Astrocyte (in vitro differentiated cells and primary cell): Measurements from ENCODE around the gene EVI5L. TPM values are rescaled to one million over a fixed set of nuclear protein-coding genes. Genes with fewer than 3 reads are reported as not detected.
"Not testable (repeated sequence)": the region's sequence is repeated elsewhere in the genome, so short reads cannot be mapped to it uniquely, and the experiment has no call there.

Experiments used
- DNase-seq: peaks from one replicate; pipeline ENCODE4 v3.0.0-alpha.2; 2010; ENCODE audit warnings: low read depth
- FAIRE-seq: peaks from 2 replicates; lab custom pipeline; 2011; peaks lifted over from hg19 to GRCh38; lab: Jason Lieb, UNC
- H2AFZ ChIP-seq: 2 replicates; pipeline ENCODE4 v1.6.0; 2012; ENCODE audit warnings: low read depth, low read length, inconsistent platforms
- H3K27ac ChIP-seq: 2 replicates; pipeline ENCODE4 v1.5.1; 2011; ENCODE audit warnings: low read depth, low read length, inconsistent platforms
- H3K27me3 ChIP-seq: 2 replicates; pipeline ENCODE4 v1.6.0; 2011; ENCODE audit warnings: low read length, inconsistent platforms; ENCODE audit not compliant: insufficient read depth
- H3K36me3 ChIP-seq: 2 replicates; pipeline ENCODE4 v1.5.1; 2011; ENCODE audit warnings: low read length, inconsistent platforms; ENCODE audit not compliant: insufficient read depth
- H3K4me1 ChIP-seq: 2 replicates; pipeline ENCODE4 v1.5.1; 2011; ENCODE audit warnings: low read length, inconsistent platforms; ENCODE audit not compliant: insufficient read depth
- H3K4me2 ChIP-seq: 2 replicates; pipeline ENCODE4 v1.6.0; 2012; ENCODE audit warnings: low read length, inconsistent platforms
- H3K4me3 ChIP-seq: 2 replicates; pipeline ENCODE4 v1.5.1; 2011; ENCODE audit warnings: low read depth, mild to moderate bottlenecking, low read length, inconsistent platforms; ENCODE audit not compliant: insufficient read depth
- H3K79me2 ChIP-seq: 2 replicates; pipeline ENCODE4 v1.6.0; 2012; ENCODE audit warnings: mild to moderate bottlenecking, low read length, inconsistent platforms; ENCODE audit not compliant: insufficient read depth
- H3K9ac ChIP-seq: 2 replicates; pipeline ENCODE4 v1.6.0; 2012; ENCODE audit warnings: mild to moderate bottlenecking, low read length, inconsistent platforms
- H3K9me3 ChIP-seq: 2 replicates; pipeline ENCODE4 v1.5.1; 2012; ENCODE audit warnings: low read depth, mild to moderate bottlenecking, low read length, inconsistent platforms; ENCODE audit not compliant: insufficient read depth
- H4K20me1 ChIP-seq: 2 replicates; pipeline ENCODE4 v1.6.0; 2012; ENCODE audit warnings: low read length, inconsistent platforms; ENCODE audit not compliant: insufficient read depth
- H3K27ac Mint-ChIP-seq: one replicate; pipeline ENCODE4 v1.8.0; 2021; ENCODE audit warnings: mild to moderate bottlenecking, mixed read lengths; ENCODE audit not compliant: unreplicated experiment
- H3K27me3 Mint-ChIP-seq: one replicate; pipeline ENCODE4 v1.8.0; 2021; ENCODE audit warnings: low read depth, mixed read lengths; ENCODE audit not compliant: unreplicated experiment
- H3K36me3 Mint-ChIP-seq: one replicate; pipeline ENCODE4 v1.8.0; 2021; ENCODE audit warnings: low read depth, mixed read lengths; ENCODE audit not compliant: unreplicated experiment
- H3K4me1 Mint-ChIP-seq: one replicate; pipeline ENCODE4 v1.8.0; 2021; ENCODE audit warnings: low read depth, mixed read lengths; ENCODE audit not compliant: unreplicated experiment
- H3K4me3 Mint-ChIP-seq: one replicate; pipeline ENCODE4 v1.8.0; 2021; ENCODE audit warnings: mild to moderate bottlenecking, moderate library complexity, mixed read lengths; ENCODE audit not compliant: unreplicated experiment
- H3K9me3 Mint-ChIP-seq: one replicate; pipeline ENCODE4 v1.8.0; 2021; ENCODE audit warnings: mild to moderate bottlenecking, mixed read lengths; ENCODE audit not compliant: unreplicated experiment
- EZH2 ChIP-seq: IDR thresholded peaks from 2 replicates; pipeline ENCODE4 v1.6.1; 2012; ENCODE audit warnings: mild to moderate bottlenecking, low read length, inconsistent platforms; ENCODE audit not compliant: insufficient read depth
- total RNA-seq: library from RNA; stranded (reverse); gene quantifications from 2 replicates; pipeline ENCODE4 v1.2.1, GENCODE V29; 2021
- TF ChIP-seq, protein P1 (sequence below): IDR thresholded peaks from 2 replicates; pipeline ENCODE4 v1.5.1; 2011; ENCODE audit warnings: low read depth, mild to moderate bottlenecking, inconsistent platforms, low read length, moderate library complexity; ENCODE audit not compliant: insufficient read depth

The EVI5L gene
- total RNA-seq, 1 donor from 2014 or later, result 22.1 TPM

DNA sequence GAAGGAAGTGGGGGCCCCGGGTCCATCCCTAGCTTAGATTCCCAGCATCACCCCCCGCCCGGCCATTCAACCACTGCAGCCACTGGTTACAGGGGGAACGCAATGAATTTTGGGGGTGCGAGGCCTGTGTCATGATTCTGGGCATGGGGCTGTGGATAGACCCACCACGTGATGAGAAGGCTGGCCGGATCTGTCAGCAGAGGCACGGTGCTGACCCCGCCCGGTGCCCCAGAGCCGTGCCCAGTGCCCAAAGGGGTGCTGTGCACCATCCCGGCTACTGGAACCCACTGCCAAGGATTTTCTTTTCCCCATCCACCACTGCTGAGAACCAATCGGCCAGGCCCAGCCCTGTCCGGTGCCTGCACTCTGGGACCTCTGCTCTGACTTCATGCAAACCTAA lies 39.6 kb upstream of the EVI5L start:
- Mint-ChIP-seq H3K27me3 (peaks cover 48% of the 10 kb centered on the region), H3K36me3 (no peaks in the 10 kb centered on the region), H3K4me3 (no peak overlapping the region), H3K9me3 (peaks cover 8% of the 10 kb centered on the region), H3K27ac (no peak overlapping the region), H3K4me1 (peaks cover 3% of the 10 kb centered on the region)
- H3K9ac ChIP-seq, result no peak overlapping the region
- H3K36me3 ChIP-seq, result no peaks in the 10 kb centered on the region
- peaks cover 18% of the 10 kb centered on the region for H3K27me3 ChIP-seq
- FAIRE-seq, result no peak
- H3K4me3 ChIP-seq, result no peak overlapping the region
- H3K4me2 ChIP-seq, result no peak overlapping the region
- no peaks in the 10 kb centered on the region for H3K4me1 ChIP-seq
- H3K79me2 ChIP-seq, result no peaks in the 10 kb centered on the region
- no peak overlapping the region for H2AFZ ChIP-seq
- no peak overlapping the region for H3K27ac ChIP-seq
- no peak for DNase-seq
- H3K9me3 ChIP-seq, result no peaks in the 10 kb centered on the region
- H4K20me1 ChIP-seq, result no peaks in the 10 kb centered on the region
- no peak for TF ChIP-seq EZH2
- TF ChIP-seq, protein P1, sequence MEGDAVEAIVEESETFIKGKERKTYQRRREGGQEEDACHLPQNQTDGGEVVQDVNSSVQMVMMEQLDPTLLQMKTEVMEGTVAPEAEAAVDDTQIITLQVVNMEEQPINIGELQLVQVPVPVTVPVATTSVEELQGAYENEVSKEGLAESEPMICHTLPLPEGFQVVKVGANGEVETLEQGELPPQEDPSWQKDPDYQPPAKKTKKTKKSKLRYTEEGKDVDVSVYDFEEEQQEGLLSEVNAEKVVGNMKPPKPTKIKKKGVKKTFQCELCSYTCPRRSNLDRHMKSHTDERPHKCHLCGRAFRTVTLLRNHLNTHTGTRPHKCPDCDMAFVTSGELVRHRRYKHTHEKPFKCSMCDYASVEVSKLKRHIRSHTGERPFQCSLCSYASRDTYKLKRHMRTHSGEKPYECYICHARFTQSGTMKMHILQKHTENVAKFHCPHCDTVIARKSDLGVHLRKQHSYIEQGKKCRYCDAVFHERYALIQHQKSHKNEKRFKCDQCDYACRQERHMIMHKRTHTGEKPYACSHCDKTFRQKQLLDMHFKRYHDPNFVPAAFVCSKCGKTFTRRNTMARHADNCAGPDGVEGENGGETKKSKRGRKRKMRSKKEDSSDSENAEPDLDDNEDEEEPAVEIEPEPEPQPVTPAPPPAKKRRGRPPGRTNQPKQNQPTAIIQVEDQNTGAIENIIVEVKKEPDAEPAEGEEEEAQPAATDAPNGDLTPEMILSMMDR, result no peak

DNA sequence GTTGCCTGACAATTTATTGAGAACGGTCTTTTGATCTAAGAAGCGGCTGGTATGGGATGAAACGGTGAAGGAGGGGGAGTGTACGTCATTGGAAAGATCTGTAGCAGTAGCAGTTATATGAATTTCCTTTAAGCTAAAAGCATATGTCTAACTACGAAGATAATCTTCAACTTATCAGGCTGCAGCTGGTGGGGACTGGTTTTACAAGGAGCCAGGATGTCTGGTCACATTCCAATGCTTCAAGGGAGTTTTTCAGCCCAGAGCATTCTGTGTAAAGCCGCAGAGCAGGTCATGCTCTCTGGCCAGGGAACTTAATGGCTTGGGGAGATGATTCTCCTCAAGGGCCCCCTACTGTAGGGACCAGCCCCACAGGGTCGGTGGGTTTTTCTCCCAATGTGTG lies 37.7 kb upstream of the EVI5L start:
- Mint-ChIP-seq H3K27ac (peak overlapping the region; percentile 51), H3K4me1 (peaks cover 3% of the 10 kb centered on the region), H3K27me3 (peaks cover 37% of the 10 kb centered on the region), H3K9me3 (peaks cover 8% of the 10 kb centered on the region), H3K36me3 (no peaks in the 10 kb centered on the region), H3K4me3 (no peak overlapping the region)
- H3K9me3 ChIP-seq, result no peaks in the 10 kb centered on the region
- H3K36me3 ChIP-seq, result no peaks in the 10 kb centered on the region
- H3K4me3 ChIP-seq, result no peak overlapping the region
- FAIRE-seq, result no peak
- no peak overlapping the region for H2AFZ ChIP-seq
- H3K4me1 ChIP-seq, result no peaks in the 10 kb centered on the region
- no peaks in the 10 kb centered on the region for H4K20me1 ChIP-seq
- H3K4me2 ChIP-seq, result no peak overlapping the region
- no peak overlapping the region for H3K27ac ChIP-seq
- TF ChIP-seq, protein P1, result no peak
- no peak for TF ChIP-seq EZH2
- peaks cover 13% of the 10 kb centered on the region for H3K27me3 ChIP-seq
- no peaks in the 10 kb centered on the region for H3K79me2 ChIP-seq
- H3K9ac ChIP-seq, result no peak overlapping the region
- no peak for DNase-seq

DNA sequence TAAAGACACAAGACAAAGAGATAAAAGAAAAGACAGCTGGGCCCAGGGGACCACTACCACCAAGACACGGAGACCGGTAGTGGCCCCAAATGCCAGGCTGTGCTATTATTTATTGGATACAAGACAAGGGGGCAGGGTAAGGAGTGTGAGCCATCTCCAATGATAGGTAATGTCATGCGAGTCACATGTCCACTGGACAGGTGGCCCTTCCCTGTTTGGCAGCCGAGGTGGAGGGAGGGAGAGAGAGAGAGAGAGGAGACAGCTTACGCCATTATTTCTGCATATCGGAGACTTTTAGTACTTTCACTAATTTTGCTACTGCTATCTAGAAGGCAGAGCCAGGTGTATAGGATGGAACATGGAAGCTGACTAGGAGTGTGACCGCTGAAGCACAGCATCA lies 37.3 kb upstream of the EVI5L start:
- H3K9me3 ChIP-seq, H3K9ac ChIP-seq, H3K9me3 Mint-ChIP-seq, H2AFZ ChIP-seq, H4K20me1 ChIP-seq, H3K27ac ChIP-seq, H3K4me2 ChIP-seq, H3K27me3 ChIP-seq, H3K4me1 ChIP-seq, DNase-seq, H3K36me3 Mint-ChIP-seq, H3K4me3 ChIP-seq, H3K4me3 Mint-ChIP-seq, H3K4me1 Mint-ChIP-seq, H3K27ac Mint-ChIP-seq, H3K36me3 ChIP-seq, FAIRE-seq, H3K79me2 ChIP-seq: not testable (repeated sequence)
- H3K27me3 Mint-ChIP-seq, result peaks cover 34% of the 10 kb centered on the region
